NCI-H1048 (cell line): ENCODE data around the gene KLK1.
"Not testable (repeated sequence)": the region's sequence is repeated elsewhere in the genome, so short reads cannot be mapped to it uniquely, and the experiment has no call there.

Source experiments
- DNase-seq: peaks from one replicate; lab custom pipeline; 2025; lab: John Stamatoyannopoulos, UW

KLK1 gene

DNA sequence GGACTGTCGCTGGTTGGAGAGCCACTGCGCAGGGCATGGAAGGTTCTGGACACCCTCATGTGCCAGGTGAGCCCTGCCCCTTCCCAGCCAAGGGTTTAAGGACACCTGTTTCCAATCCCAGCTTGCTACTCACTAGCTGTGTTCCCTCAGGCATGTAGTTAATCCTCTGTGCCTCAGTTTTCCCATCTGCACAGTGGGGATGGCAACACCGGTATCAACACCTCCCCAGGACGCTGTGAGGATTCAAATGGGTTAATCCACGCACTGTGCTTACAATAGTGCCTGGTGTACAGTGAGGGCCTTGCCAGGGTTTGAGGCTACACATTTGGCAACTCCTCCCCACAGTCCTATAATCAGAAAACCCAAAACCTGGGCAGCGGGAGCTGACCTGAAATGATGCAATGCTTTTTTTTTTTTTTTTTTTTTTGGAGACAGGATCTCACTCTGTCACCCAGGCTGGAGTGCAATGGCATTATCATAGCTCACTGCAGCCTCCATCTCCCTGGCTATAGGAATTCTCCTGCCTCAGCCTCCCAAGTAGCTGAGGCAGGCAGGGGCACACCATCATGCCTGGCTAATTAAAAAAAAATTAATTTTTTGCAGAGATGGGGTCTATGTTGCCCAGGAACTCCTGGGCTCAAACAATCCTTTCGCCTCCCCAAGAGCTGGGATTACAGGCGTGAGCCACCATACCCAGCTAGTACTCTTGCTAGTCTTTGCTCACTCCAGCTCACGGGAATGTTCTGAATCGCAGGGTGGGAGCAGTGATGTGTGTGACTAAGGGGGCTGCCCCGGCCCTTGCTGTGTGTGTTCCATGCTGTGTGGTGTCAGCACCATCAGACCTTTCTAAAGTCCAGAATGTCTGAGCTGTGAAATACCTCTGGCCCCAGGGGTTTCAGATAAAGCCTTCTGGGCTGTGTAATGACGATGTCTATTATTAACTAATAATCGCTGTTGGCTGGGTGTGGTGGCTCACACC lies 31.0 kb downstream of the KLK1 start:
- DNase-seq: no peak

DNA sequence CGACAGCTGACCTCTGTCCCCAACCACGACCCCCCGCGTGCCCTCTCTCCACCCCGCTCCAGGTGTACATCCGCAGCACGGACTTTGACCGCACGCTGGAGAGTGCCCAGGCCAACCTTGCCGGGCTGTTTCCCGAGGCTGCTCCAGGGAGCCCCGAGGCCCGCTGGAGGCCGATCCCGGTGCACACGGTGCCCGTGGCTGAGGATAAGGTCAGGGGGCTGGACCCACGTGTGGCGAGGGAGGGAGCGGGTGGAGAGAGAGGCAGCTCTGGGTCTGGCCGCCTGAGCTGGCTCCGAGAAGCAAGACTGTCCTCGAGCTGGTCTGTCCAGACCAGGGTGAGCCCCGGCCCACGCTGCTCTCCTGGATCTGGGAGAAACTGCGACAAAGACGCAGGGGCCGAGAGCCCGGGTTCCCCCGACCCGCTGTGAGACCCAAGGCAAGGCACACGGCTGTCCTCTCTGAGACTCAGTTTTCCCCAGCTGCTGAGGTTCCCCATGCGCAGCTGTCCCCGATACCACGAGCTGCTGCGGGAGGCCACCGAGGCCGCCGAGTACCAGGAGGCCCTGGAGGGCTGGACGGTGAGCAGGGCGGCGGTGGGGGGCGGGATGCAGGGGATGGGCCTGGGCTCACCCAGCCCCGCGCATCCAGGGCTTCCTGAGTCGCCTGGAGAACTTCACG lies 31.9 kb downstream of the KLK1 start:
- DNase-seq: no peak

DNA sequence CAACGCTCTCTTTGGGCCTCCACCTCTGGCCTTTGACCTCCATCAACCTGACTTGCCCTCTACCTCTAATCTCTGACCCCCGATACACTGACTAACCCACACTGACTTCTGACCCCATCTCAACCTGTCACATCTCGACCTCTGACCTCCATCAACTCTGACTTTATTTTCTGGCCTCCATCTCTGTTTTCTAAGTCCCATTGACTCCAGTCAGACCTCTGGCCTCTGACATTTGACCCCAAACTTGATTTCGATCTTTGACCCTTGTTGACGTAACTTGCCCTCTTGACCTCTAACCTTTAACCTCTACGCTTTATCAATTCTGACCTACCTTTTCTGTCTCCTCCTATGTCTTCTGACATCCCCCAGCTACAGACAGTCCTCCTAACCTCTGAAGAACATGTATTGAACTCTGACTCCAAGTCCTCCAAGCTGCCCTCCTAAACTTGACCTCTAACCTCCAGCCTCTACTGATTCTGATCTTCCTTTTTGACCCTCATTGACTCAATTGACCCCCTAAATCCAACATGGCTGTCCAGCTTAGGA lies 32.6 kb downstream of the KLK1 start:
- no peak for DNase-seq

DNA sequence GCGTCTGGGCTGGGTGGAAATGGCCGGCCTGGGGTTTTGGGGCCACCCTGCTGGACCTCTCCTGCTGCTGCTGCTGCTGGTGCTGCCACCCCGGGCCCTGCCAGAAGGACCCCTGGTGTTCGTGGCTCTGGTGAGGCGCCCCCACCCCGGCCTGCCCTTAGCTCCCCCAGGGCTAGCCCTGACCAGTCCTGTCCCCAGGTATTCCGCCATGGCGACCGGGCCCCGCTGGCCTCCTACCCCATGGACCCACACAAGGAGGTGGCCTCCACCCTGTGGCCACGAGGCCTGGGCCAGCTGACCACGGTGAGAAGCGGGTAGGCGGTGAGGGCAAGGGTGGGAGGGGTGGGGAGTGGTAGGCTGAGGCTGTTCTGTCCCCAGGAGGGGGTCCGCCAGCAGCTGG lies 33.2 kb downstream of the KLK1 start, which contains the start of gene ACP4:
Gene ACP4, plus strand, starts transcription at position 20 of the 400 bp plus-strand sequence. Its CDS starts 0 bp downstream, at position 20.
- DNase-seq: no peak

DNA sequence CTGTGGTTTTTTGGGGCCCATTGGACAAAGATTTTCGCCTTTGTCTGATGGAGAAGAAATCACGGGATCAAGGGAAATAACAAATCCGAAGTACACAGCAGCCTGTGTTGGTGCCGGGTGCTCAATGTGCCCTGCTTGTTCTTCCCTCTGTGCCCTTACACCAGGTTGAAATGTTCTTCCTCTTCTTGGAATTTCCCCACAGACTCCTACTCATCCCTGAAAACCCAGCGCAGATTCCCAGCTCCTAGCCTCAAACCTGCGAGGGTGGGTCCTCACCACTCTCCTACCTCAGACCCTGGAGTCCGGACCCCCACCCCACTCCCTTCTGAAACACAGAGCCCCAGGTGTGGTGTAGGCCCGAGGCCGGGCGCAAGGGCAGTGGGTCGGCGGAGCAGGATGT lies 38.3 kb downstream of the KLK1 start:
- no peak for DNase-seq

DNA sequence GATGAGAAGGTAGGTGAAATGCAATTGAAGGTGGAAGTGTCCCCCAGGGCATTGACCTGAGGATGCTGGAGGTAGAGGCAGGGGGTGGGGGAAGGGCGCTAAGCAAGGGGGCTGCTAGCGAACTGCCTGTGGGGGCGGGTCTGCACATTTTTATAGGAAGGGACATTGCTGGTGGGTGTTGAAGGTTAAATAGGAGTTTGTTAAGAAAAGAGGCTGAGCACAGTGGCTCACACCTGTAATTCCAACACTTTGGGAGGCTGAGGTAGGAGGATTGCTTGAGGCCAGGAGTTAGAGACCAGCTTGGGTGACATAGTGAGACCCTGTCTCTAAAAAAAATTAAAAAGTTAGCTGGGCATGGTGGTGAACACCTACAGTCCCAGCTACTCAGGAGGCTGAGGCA lies 38.9 kb downstream of the KLK1 start:
- DNase-seq: no peak

DNA sequence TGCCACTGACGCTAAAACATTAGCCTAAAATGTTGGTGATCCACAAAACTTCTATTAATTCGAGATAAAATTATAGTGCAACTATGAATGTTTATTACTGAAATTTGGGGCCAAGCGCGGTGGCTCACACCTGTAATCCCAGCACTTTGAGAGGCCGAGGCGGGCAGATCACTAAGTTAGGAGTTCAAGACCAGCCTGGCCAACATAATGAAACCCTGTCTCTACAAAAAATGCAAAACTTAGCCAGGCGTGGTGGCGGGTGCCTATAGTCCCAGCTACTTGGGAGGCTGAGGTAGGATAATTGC lies 39.8 kb downstream of the KLK1 start:
- DNase-seq: not testable (repeated sequence)

DNA sequence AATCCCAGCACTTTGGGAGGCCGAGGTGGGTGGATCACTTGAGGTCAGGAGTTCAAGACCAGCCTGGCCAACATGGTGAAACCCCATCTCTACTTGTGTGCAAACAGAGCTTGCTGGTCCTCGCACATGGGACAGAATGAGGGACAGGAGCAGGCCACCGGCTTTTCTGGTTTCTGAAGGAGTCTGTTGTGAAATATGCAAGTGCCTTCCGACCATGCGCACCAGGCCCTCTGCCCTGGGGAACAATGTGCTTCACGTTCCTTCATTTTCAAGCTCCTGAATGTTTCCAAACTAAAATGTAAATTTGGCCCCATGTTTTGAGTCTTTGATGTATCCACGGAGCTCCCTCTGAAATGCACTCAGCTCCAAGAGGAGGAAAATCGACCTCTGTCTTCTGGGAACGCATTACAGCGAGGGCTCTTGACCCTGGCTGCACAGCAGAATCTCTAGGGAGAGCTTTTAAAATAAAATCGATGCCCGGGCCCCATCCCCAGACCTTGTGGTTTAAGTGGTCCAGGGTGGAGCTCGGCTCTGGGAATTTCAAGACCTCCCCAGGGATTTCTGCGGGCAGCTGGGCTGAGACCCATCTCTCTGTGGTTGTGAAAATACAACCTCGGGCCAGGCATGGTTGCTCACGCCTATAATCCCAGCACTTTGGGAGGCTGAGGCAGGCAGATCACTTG lies 42.7 kb downstream of the KLK1 start:
- no peak for DNase-seq

DNA sequence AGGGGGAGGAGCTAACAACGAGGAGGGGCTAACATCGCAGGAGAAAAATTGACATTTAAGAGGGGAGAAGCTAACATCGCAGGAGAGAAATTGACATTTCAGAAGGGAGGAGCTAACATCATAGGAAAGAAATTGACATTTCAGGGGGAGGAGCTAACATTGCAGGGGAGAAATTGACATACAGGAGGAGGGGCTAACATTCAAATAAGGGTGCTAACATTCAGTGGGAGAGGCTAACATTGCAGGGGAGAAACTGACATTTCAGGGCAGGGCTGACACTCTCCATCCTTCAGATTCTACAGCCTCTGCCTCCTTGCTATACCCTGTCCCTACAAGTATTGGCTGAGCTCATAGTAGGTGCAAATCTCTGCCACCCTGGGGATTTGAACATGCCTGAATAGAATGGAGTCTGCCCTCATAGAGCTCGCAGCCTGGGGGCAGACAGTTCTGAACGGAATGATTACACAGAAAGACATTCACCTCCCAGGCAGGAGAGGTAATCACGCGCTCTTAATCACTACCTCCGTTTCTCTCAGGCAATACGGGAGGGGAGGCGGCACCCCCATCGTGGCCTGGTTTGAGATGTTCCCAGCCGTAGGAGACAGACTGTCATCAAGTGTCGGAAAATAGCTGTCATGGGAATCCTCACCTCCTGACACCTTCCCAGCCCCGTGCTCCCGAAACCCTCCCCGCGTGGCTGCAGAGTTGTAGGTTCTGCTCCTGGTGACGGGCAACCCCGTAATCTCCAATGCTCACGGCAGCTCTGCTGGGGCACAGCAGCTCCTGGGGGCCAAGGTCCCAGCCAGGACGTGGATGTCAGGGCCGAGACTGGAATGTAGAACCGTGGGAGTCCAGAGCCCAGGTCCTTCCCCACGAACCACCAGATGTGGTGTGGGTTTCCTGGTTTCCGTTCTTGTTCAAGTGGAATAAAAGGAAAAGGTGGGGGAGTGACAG lies 43.8 kb downstream of the KLK1 start:
- no peak for DNase-seq

DNA sequence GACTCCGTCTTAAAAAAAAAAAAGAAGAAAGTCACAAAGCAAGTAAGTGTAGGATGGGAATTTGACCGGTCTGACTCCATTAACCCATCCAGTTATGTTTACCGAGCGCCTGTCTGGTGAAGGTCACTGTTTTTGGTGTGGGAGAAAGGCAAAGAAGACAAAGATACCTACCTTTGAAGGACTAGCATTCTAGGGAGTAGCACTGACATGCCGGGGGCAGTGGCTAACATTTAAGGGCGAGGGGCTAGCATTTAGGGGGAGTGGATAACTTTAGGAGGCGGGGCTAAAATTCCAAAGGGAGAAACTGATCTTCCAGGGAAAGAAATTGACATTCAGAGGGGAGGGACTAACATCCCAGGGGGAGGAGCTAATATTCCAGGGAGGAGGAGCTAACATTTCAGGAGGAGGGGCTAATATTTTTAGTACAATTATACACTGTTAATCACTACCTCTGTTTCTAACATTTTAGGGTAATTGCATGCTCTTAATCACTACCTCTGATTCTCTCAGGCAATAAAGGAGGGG lies 44.6 kb downstream of the KLK1 start:
- DNase-seq: no peak

DNA sequence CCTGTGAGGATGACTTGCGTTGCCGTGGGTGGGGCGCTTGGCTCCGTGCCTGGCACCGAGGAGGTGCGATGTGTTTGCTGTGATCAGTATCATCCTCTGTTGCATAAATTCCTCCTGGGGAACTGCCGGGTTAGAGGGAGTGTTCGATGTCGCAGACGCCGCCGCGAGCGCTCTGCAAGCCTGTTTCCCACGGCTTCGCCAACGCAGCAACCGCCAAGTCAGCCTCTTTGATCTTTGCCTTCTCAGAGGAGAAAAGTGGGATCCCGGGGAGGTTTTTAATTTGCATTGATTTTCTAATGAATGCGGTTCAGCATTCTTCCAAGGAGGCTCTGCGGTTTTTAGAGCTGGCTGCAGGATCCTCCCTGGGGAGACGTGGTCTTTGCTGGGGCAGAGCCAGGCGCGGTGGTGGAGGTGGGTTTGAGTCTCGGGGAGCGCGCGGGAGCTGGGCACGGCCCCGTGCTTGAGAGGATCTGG lies 45.7 kb downstream of the KLK1 start:
- no peak for DNase-seq

DNA sequence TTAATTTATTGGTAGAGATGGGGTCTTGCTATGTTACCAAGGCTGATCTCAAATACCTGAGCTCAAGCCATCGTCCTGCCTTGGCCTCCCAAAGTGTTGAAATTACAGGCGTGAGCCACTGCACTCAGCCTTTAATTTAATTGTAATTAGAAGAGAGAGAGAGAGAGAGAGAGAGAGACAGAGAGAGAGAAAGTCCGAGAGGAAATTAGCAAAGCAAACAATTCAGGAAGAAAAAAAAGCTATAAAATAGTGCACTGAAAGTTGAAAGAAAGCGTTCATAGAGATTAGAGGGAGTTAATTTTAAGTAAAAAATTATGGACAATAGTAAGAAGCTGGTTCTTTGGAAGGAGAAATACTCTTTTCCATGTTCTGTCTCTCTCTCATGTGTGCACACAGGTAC lies 46.3 kb downstream of the KLK1 start:
- no peak for DNase-seq

DNA sequence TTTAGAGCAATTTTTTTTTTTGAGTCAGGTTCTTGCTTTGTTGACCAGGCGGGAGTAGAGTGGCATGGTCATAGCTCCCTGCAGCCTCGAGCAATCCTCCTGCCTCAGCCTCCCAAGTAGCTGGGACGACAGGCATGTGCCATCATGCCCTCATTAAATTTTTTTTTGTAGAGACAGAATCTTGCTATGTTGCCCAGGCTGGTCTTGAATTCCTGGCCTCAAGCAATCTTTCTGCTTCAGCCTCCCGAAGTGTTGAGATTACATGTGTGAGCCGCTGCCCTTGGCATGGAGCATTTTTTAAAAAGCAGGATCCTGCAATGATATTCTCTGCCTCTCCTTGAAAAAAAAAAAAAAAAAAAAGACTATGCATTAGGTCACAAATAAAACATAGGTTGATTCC lies 47.5 kb downstream of the KLK1 start:
- no peak for DNase-seq

DNA sequence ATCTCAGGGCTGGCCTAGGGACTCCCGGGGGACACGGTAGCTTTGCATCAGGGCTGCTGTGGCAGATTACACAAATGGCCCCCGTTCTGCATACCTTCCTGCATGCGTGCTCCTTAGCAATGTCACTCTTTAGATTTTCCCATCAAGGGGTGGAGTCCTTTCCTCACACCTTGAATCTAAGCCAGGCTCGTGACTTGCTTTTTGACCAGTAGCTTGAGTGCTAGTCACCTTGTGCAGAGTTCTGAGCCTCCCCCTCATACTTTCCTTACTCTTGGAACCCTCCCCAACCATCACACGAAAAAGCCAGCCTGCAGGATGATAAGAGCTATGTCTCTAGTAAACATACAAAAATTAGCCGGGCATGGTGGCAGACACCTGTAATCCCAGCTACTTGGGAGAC lies 50.1 kb downstream of the KLK1 start:
- not testable (repeated sequence) for DNase-seq

DNA sequence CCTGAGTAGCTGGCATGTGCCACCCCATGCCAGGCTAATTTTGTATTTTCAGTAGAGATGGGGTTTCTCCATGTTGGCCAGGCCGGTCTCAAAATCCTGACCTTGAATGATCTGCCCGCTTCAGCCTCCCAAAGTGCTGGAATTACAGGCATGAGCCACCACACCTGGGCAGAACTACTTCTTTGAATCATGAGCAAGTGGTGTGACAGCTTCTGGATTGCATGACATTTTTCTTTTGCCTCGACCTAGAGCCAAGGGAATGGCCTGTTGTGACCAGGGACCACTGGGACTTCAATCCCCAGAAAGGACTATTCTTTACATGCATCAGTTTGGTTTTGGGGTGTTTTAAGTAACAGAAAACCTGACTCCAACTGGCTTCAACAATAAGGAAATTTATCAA lies 50.7 kb downstream of the KLK1 start:
- DNase-seq: not testable (repeated sequence)

DNA sequence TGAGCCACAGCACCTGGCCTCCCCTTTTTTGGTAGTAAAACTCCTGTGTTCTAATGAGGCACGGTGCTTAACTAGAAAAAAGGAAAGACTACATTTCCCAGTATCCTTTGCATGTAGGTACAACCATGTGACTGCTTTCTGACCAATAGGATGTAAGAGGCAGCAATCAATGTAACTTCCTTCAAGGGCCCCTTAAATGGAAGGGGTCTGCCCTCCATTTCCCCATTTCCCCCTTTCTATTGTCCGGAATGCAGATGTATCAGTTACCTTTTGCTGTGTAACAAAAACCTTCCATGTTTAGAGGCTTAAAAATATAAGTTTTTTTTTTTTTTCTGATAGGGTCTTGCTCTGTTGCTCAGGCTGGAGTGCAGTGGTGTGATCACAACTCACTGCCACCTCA lies 51.1 kb downstream of the KLK1 start:
- no peak for DNase-seq

DNA sequence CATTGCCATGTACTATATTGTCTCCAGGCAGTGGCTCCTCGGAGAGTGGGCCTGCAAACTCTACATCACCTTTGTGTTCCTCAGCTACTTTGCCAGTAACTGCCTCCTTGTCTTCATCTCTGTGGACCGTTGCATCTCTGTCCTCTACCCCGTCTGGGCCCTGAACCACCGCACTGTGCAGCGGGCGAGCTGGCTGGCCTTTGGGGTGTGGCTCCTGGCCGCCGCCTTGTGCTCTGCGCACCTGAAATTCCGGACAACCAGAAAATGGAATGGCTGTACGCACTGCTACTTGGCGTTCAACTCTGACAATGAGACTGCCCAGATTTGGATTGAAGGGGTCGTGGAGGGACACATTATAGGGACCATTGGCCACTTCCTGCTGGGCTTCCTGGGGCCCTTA lies 52.7 kb downstream of the KLK1 start:
- no peak for DNase-seq

DNA sequence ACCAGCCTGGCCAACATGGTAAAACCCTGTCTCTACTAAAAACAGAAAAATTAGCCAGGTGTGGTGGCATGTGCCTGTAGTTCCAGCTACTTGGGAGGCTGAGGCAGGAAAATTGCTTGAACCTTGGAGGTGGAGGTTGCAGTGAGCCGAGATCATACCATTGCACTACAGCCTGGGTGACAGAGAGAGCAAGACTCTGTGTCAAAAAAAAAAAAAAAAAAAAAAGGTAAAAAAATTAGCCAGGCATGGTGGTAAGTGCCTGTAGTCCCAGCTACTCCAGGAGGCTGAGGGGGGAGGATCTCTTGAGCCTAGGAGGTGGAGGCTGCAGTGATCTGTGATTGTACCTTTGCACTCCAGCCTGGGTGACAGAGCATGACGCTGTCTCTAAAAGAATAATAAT lies 53.4 kb downstream of the KLK1 start, which contains the start of gene GPR32:
Gene GPR32, plus strand, starts transcription at position 301 of the 400 bp plus-strand sequence. CDS start 137 bp downstream, outside the sequence.
- DNase-seq: not testable (repeated sequence)
